ENCODE data around the gene WSB1. TPM values are rescaled to one million over a fixed set of nuclear protein-coding genes. Genes with fewer than 3 reads are reported as not detected.

Gene WSB1
- total and polyA plus RNA-seq, 2 of the 8 experiments (the other 6 are each of a cell fraction or from before 2014, with no cell fraction given): 113 to 140 TPM

GRCh38 chr17:27281438-27281837 is 12.5 kb upstream of the WSB1 start (continued):
- TF ChIP-seq CHD7 (IDR thresholded peaks at IDR 0.05; ENCODE audit: insufficient replicate concordance, low read length) (no peak), POU5F1 (IDR thresholded peaks at IDR 0.05; ENCODE audit: low read depth, low read length) (no peak), BACH1 (IDR thresholded peaks at IDR 0.05; ENCODE audit: low read length) (no peak), FOSL1 (IDR thresholded peaks at IDR 0.05; ENCODE audit: insufficient read depth, low read depth, low read length) (no peak), USF2 (IDR thresholded peaks at IDR 0.05; ENCODE audit: low read length) (no peak), TCF12 (IDR thresholded peaks at IDR 0.05; ENCODE audit: low read depth, low read length) (no peak), HDAC6 (IDR thresholded peaks at IDR 0.05; ENCODE audit: low read depth, low read length) (no peak), SIRT6 (IDR thresholded peaks at IDR 0.05; ENCODE audit: low read length) (no peak), PHF8 (conservative IDR thresholded peaks at IDR 0.05; ENCODE audit: low read depth, low read length) (no peak), SUZ12 (IDR thresholded peaks at IDR 0.05; ENCODE audit: low read length) (no peak), CREB1 (IDR thresholded peaks at IDR 0.05) (no peak), TAF1 (IDR thresholded peaks at IDR 0.05; ENCODE audit: low read depth, low read length) (no peak)

Data from H1 (cell line).